Tibial nerve (tissue), 4 donors: ENCODE data around the gene PTPRR. TPM values are rescaled to one million over a fixed set of nuclear protein-coding genes. Genes with fewer than 3 reads are reported as not detected.
A peak's percentile ranks its signal among the peaks of the same experiment; 100 is the strongest.

ENCODE experiments used
- DNase-seq, 2 donors: peaks; one replicate each; pipeline ENCODE4 v3.0.0-alpha.2; 2019; ENCODE audit warnings: low spot score in 2 of 2
- H3K27ac ChIP-seq, 4 donors: fragments of 200-600 bp; sonication (generic) in 3 of 4; one replicate each; pipeline ENCODE4 v1.5.1; 2017 to 2019; ENCODE audit warnings: mild to moderate bottlenecking in 1 of 4
- H3K27me3 ChIP-seq, 2 donors: fragments of 200-600 bp; sonication (generic) in 1 of 2; one replicate each; pipeline versions ENCODE4 v1.5.1 to v1.6.0; 2017 to 2019
- H3K36me3 ChIP-seq, 3 donors: fragments of 200-600 bp; sonication (generic); one replicate each; pipeline ENCODE4 v1.5.1; 2018 to 2019
- H3K4me1 ChIP-seq, 4 donors: fragments of 200-600 bp; sonication (generic) in 3 of 4; one replicate each; pipeline ENCODE4 v1.5.1; 2017 to 2019
- H3K4me3 ChIP-seq, 4 donors: fragments of 200-600 bp; sonication (generic) in 3 of 4; one replicate each; pipeline ENCODE4 v1.5.1; 2017 to 2019; ENCODE audit warnings: mild to moderate bottlenecking in 1 of 4, moderate library complexity in 1 of 4
- H3K9me3 ChIP-seq, 4 donors: fragments of 200-600 bp; sonication (generic) in 3 of 4; one replicate each; pipeline ENCODE4 v1.5.1; 2017 to 2019
- CTCF ChIP-seq, 5 experiments: fragments of 200-600 bp in 3 of 5; fragments of 450-650 bp in 2 of 5; sonication (generic) in 3 of 5; IDR thresholded peaks; one replicate each; pipeline ENCODE4 v1.5.1; 2016 to 2019; ENCODE audit warnings: antibody characterized with exemption in 5 of 5, mild to moderate bottlenecking in 3 of 5, moderate library complexity in 2 of 5
- EP300 ChIP-seq, 2 donors: sonication (generic); formaldehyde crosslinking; IDR thresholded peaks; one replicate each; pipeline ENCODE4 v1.6.1; 2017; ENCODE audit warnings: antibody characterized with exemption in 2 of 2, mild to moderate bottlenecking in 1 of 2
- POLR2A ChIP-seq, 2 donors: fragments of 450-650 bp; IDR thresholded peaks; one replicate each; pipeline ENCODE4 v1.6.1; 2017; ENCODE audit warnings: antibody characterized with exemption in 2 of 2, mild to moderate bottlenecking in 2 of 2, moderate library complexity in 2 of 2
- WGBS, 2 donors: methylation state at CpG; one replicate each; pipeline ENCODE4 v1.1.5; 2018; 5-methylcytosine and 5-hydroxymethylcytosine counted together
- total RNA-seq, 4 donors: library from RNA; depleted of rRNA; stranded (reverse); fragments of >200 nt; gene quantifications; one replicate each; pipeline ENCODE4 v1.1.0, GENCODE V29; 2016

The PTPRR gene
- total RNA-seq, 4 donors from 2014 or later, result not detected

- 94 to 95% methylated on average over 1 of the region's 1 CpG for WGBS, 2 donors
- H3K27ac ChIP-seq, result no peak overlapping the region
- no peaks in the 10 kb centered on the region for H3K9me3 ChIP-seq
- H3K36me3 ChIP-seq, result no peaks in the 10 kb centered on the region
- no peak for DNase-seq
- no peak for TF ChIP-seq EP300 (IDR thresholded peaks at IDR 0.05)
- no peak for TF ChIP-seq CTCF (IDR thresholded peaks at IDR 0.05)
- TF ChIP-seq POLR2A (IDR thresholded peaks at IDR 0.05), result no peak
- H3K4me1 ChIP-seq, result no peaks in the 10 kb centered on the region
- H3K4me3 ChIP-seq, result no peak overlapping the region
- H3K27me3 ChIP-seq, result no peaks in the 10 kb centered on the region
These were observed 7.5 kb upstream of the PTPRR start for GRCh38 chr12:70928071-70928470.

DNA sequence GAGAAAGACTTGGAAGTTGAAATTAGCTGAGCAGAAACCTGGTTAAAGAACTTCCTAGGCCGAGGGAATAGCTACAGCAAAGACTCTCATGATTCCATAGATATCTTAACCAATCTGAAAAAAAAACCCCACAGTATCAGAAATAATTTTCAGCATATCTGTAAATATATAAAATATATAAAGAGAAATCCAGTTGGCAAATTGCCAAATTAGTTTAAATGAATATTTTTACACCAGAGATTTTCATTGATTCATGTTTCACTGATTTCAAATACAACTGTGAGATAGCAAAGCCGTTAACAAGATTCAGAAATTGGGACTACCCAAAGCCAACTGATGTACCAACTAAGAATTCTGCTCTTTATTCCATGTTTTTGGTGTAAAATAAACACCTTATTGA is 6.8 kb upstream of the PTPRR start:
- no peaks in the 10 kb centered on the region for H3K36me3 ChIP-seq
- WGBS, 2 donors, result 85 to 86% methylated on average over 2 of the region's 2 CpGs
- no peak for DNase-seq
- H3K9me3 ChIP-seq, result no peaks in the 10 kb centered on the region
- no peaks in the 10 kb centered on the region for H3K27me3 ChIP-seq
- no peak overlapping the region for H3K4me3 ChIP-seq
- H3K27ac ChIP-seq, result no peak overlapping the region
- no peak for TF ChIP-seq EP300 (IDR thresholded peaks at IDR 0.05)
- no peak for TF ChIP-seq CTCF (IDR thresholded peaks at IDR 0.05)
- TF ChIP-seq POLR2A (IDR thresholded peaks at IDR 0.05), result no peak
- H3K4me1 ChIP-seq, result no peaks in the 10 kb centered on the region

DNA sequence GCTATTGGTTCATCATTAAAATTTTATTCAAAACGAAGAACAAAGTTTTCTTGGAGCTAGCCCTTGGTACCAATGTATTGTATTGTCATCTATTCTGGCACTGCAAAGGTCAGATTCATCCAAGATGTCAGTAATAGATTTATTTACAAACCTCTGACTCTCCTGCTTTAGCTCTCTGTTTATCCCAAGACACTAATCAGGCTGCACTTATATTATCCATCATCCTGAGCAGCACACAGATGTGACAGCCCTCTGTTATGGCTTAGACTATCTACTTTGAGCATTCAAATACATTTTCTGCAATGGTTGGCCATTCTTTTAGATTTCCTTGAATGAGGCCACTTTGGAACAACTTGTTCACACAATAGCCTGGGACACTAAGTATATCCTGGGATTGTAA is 5.0 kb upstream of the PTPRR start:
- TF ChIP-seq EP300 (IDR thresholded peaks at IDR 0.05) (no peak), POLR2A (IDR thresholded peaks at IDR 0.05) (no peak), CTCF (IDR thresholded peaks at IDR 0.05) (no peak)
- no peak for DNase-seq
- H3K36me3 ChIP-seq, result no peaks in the 10 kb centered on the region
- peaks cover 0 to 8% (median 0%) of the 10 kb centered on the region in 4 donors for H3K4me1 ChIP-seq
- no peaks in the 10 kb centered on the region for H3K9me3 ChIP-seq
- 64 to 70% methylated on average over 1 of the region's 1 CpG for WGBS, 2 donors
- H3K4me3 ChIP-seq, result no peak overlapping the region
- H3K27me3 ChIP-seq, result peaks cover 0 to 6% of the 10 kb centered on the region in 2 donors
- H3K27ac ChIP-seq, result no peak overlapping the region

DNA sequence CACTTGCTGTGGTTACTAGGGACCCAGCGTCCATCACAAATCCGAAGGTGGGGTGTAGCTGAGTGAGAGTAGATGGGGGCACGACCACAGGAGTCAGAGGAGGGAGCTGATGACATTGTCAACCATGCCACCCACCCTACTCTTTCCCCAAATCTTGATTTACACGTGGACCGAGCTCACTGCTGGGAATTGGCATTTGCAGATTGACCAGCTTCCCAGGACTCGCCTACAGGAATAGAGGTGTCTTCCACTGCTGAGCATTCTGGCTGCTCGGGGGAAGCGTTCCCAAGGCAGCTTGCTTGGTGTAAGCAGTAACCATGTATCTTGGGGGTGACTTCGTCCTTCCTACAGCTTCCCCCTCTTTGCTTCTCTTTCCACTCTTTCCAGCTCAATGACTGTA is 353 bp upstream of the PTPRR start:
- no peaks in the 10 kb centered on the region for H3K36me3 ChIP-seq
- no peaks in the 10 kb centered on the region for H3K9me3 ChIP-seq
- peaks cover 0 to 23% of the 10 kb centered on the region in 2 donors for H3K27me3 ChIP-seq
- no peak for DNase-seq
- peak overlapping the region in 3 of 4 donors; percentile 4 to 32 (median 8) for H3K4me3 ChIP-seq
- H3K27ac ChIP-seq, result no peak overlapping the region
- TF ChIP-seq EP300 (IDR thresholded peaks at IDR 0.05), result no peak
- TF ChIP-seq CTCF (IDR thresholded peaks at IDR 0.05), result no peak
- TF ChIP-seq POLR2A (IDR thresholded peaks at IDR 0.05), result no peak
- H3K4me1 ChIP-seq, result peaks cover 0 to 16% (median 0%) of the 10 kb centered on the region in 4 donors
- 16 to 19% methylated on average over 9 of the region's 9 CpGs for WGBS, 2 donors

GRCh38 chr12:70919597-70920035 is 922 bp downstream of the PTPRR start:
- no peak overlapping the region for H3K4me3 ChIP-seq
- no peaks in the 10 kb centered on the region for H3K9me3 ChIP-seq
- WGBS, 2 donors, result 14 to 16% methylated on average over 10 of the region's 10 CpGs
- H3K27me3 ChIP-seq, result peaks cover 0 to 23% of the 10 kb centered on the region in 2 donors
- no peak for DNase-seq
- no peaks in the 10 kb centered on the region for H3K36me3 ChIP-seq
- no peak for TF ChIP-seq EP300 (IDR thresholded peaks at IDR 0.05)
- no peak for TF ChIP-seq POLR2A (IDR thresholded peaks at IDR 0.05)
- no peak for TF ChIP-seq CTCF (IDR thresholded peaks at IDR 0.05)
- H3K27ac ChIP-seq, result no peak overlapping the region
- peaks cover 0 to 16% (median 0%) of the 10 kb centered on the region in 4 donors for H3K4me1 ChIP-seq
